H1 (cell line): ENCODE results near the gene LRRC45. TPM values are rescaled to one million over a fixed set of nuclear protein-coding genes. Genes with fewer than 3 reads are reported as not detected.
A peak's percentile ranks its signal among the peaks of the same experiment; 100 is the strongest.

Source experiments
- CTCF ChIA-PET: fragments of 300-600 bp; sonication (Branson Sonifier 250); formaldehyde crosslinking; loops from one replicate; lab custom pipeline; 2021; ENCODE audit not compliant: partially characterized antibody; lab: Charles Lee
- POLR2A ChIA-PET: fragments of 300-600 bp; sonication (Branson Sonifier 250); formaldehyde crosslinking; loops from one replicate; lab custom pipeline; 2021; ENCODE audit warnings: inconsistent platforms; ENCODE audit not compliant: partially characterized antibody; lab: Charles Lee
- DNase-seq, 2 experiments: peaks; one replicate each; pipeline versions ENCODE4 v3.0.0 to v3.0.0-alpha.2; 2010 to 2022; ENCODE audit warnings: low spot score in 2 of 2, low read depth in 1 of 2, mixed read lengths in 1 of 2
- FAIRE-seq: peaks from 2 replicates; lab custom pipeline; 2011; peaks lifted over from hg19 to GRCh38; lab: Jason Lieb, UNC
- H2AFZ ChIP-seq: 2 replicates; pipeline ENCODE4 v1.8.1; 2012; ENCODE audit warnings: low read length, inconsistent platforms
- H2AK5ac ChIP-seq: 2 replicates; pipeline ENCODE4 v1.6.1; 2013; ENCODE audit warnings: low read depth, low read length
- H2BK120ac ChIP-seq: replicated peaks from 2 replicates; pipeline ENCODE3; 2013; ENCODE audit warnings: low read depth, low read length, inconsistent platforms
- H2BK12ac ChIP-seq: 2 replicates; pipeline ENCODE4 v1.6.1; 2013; ENCODE audit warnings: low read depth, low read length
- H2BK15ac ChIP-seq: 2 replicates; pipeline ENCODE4 v1.6.1; 2013; ENCODE audit warnings: low read length
- H2BK20ac ChIP-seq: 2 replicates; pipeline ENCODE4 v1.6.1; 2013; ENCODE audit warnings: low read length
- H2BK5ac ChIP-seq: 2 replicates; pipeline ENCODE4 v1.6.1; 2013; ENCODE audit warnings: low read depth, low read length
- H3K14ac ChIP-seq: 2 replicates; pipeline ENCODE4 v1.6.1; 2013; ENCODE audit warnings: inconsistent platforms; ENCODE audit not compliant: insufficient read length
- H3K18ac ChIP-seq: 2 replicates; pipeline ENCODE4 v1.6.1; 2013; ENCODE audit warnings: low read length; ENCODE audit errors: extremely low read depth
- H3K23ac ChIP-seq: 2 replicates; pipeline ENCODE4 v1.6.1; 2013; ENCODE audit warnings: inconsistent platforms; ENCODE audit not compliant: insufficient read length
- H3K23me2 ChIP-seq: 2 replicates; pipeline ENCODE4 v1.6.1; 2013; ENCODE audit warnings: low read depth, low read length
- H3K27ac ChIP-seq: 2 replicates; pipeline ENCODE4 v1.6.1; 2011; ENCODE audit warnings: low read depth, low read length, inconsistent platforms
- H3K27me3 ChIP-seq, 4 experiments: replicated peaks in 1 of 4; 1 replicate in 1 of 4; 2 replicates in 3 of 4; pipeline versions ENCODE4 v1.6.1 to v1.8.1; 2011 to 2013; ENCODE audit warnings: low read length in 3 of 4, mild to moderate bottlenecking in 3 of 4, inconsistent platforms in 2 of 4, mixed read lengths in 2 of 4, moderate library complexity in 1 of 4; ENCODE audit not compliant: control insufficient read depth in 3 of 4, insufficient read depth in 3 of 4; ENCODE audit errors: extremely low read depth in 1 of 4
- H3K36me3 ChIP-seq, 4 experiments: 2 replicates each; pipeline versions ENCODE4 v1.6.1 to v1.8.1; 2011 to 2013; ENCODE audit warnings: mild to moderate bottlenecking in 4 of 4, low read length in 3 of 4, moderate library complexity in 2 of 4, control low read depth in 1 of 4, inconsistent platforms in 1 of 4; ENCODE audit not compliant: insufficient read depth in 4 of 4, control insufficient read depth in 2 of 4
- H3K4ac ChIP-seq: replicated peaks from 2 replicates; pipeline ENCODE3; 2013; ENCODE audit warnings: low read length, low read depth, mixed read lengths, inconsistent platforms; ENCODE audit not compliant: insufficient read length
- H3K4me1 ChIP-seq, 4 experiments: replicated peaks in 1 of 4; 1 replicate in 1 of 4; 2 replicates in 3 of 4; pipeline versions ENCODE4 v1.6.1 to v1.8.1; 2011 to 2013; ENCODE audit warnings: low read length in 3 of 4, inconsistent platforms in 2 of 4, mixed read lengths in 1 of 4; ENCODE audit not compliant: insufficient read depth in 4 of 4, control insufficient read depth in 3 of 4
- H3K4me2 ChIP-seq, 2 experiments: 2 replicates each; pipeline versions ENCODE4 v1.6.1 to v1.8.1; 2011 to 2013; ENCODE audit warnings: low read depth in 2 of 2, low read length in 2 of 2, control low read depth in 1 of 2, inconsistent platforms in 1 of 2, mild to moderate bottlenecking in 1 of 2; ENCODE audit not compliant: insufficient read depth in 1 of 2
- H3K4me3 ChIP-seq, 4 experiments: fragments of 200-600, 300-600 bp in 1 of 4; sonication (generic), shearing (Covaris generic), sonication (Bioruptor Twin) in 1 of 4; 2 replicates each; pipeline versions ENCODE4 v1.5.1 to v1.8.1; 2011 to 2016; ENCODE audit warnings: low read length in 4 of 4, low read depth in 3 of 4, control low read depth in 2 of 4, inconsistent platforms in 2 of 4, mild to moderate bottlenecking in 2 of 4, mixed read lengths in 1 of 4, moderate library complexity in 1 of 4; ENCODE audit not compliant: insufficient read depth in 2 of 4; ENCODE audit errors: extremely low read depth in 1 of 4
- H3K56ac ChIP-seq: replicated peaks from 2 replicates; pipeline ENCODE3; 2013; ENCODE audit warnings: low read depth, mild to moderate bottlenecking, mixed read lengths, low read length, inconsistent platforms; ENCODE audit not compliant: insufficient read length
- H3K79me1 ChIP-seq: 2 replicates; pipeline ENCODE4 v1.6.1; 2013; ENCODE audit warnings: low read depth, low read length, control low read depth
- H3K79me2 ChIP-seq, 2 experiments: 2 replicates each; pipeline versions ENCODE4 v1.6.1 to v1.8.1; 2012 to 2013; ENCODE audit warnings: low read length in 2 of 2, mild to moderate bottlenecking in 2 of 2, inconsistent platforms in 1 of 2; ENCODE audit not compliant: insufficient read depth in 2 of 2, control insufficient read depth in 1 of 2
- H3K9ac ChIP-seq, 4 experiments: replicated peaks in 1 of 4; 1 replicate in 1 of 4; 2 replicates in 3 of 4; pipeline versions ENCODE4 v1.6.1 to v1.8.1; 2011 to 2013; ENCODE audit warnings: low read depth in 3 of 4, low read length in 3 of 4, control low read depth in 2 of 4, mild to moderate bottlenecking in 2 of 4, moderate library complexity in 2 of 4, inconsistent platforms in 1 of 4; ENCODE audit errors: extremely low read depth in 1 of 4
- H3K9me3 ChIP-seq, 2 experiments: 2 replicates each; pipeline versions ENCODE4 v1.6.1 to v1.8.1; 2012 to 2013; ENCODE audit warnings: mild to moderate bottlenecking in 2 of 2, moderate library complexity in 2 of 2, control low read depth in 1 of 2, inconsistent platforms in 1 of 2, low read depth in 1 of 2, low read length in 1 of 2, mixed read lengths in 1 of 2; ENCODE audit not compliant: insufficient read depth in 2 of 2
- H4K20me1 ChIP-seq, 2 experiments: replicated peaks in 1 of 2; 2 replicates each; pipeline versions ENCODE3 to v1.8.1; 2011 to 2013; ENCODE audit warnings: inconsistent platforms in 2 of 2, low read length in 2 of 2, mild to moderate bottlenecking in 1 of 2; ENCODE audit not compliant: insufficient read depth in 2 of 2, control insufficient read depth in 1 of 2
- H4K5ac ChIP-seq: 2 replicates; pipeline ENCODE4 v1.6.1; 2013; ENCODE audit warnings: low read length, low read depth, mixed read lengths, inconsistent platforms; ENCODE audit not compliant: insufficient read length
- H4K8ac ChIP-seq: 2 replicates; pipeline ENCODE4 v1.8.0; 2013; ENCODE audit warnings: mild to moderate bottlenecking, moderate library complexity, low read length, inconsistent platforms; ENCODE audit not compliant: insufficient read depth; ENCODE audit errors: extremely low read depth
- H4K91ac ChIP-seq: replicated peaks from 2 replicates; pipeline ENCODE3; 2013; ENCODE audit warnings: low read length, mixed read lengths, inconsistent platforms; ENCODE audit not compliant: insufficient read length
- MAX ChIP-seq: IDR thresholded peaks from 2 replicates; pipeline ENCODE4 v1.6.1; 2012; ENCODE audit warnings: inconsistent platforms
- RBBP5 ChIP-seq: IDR thresholded peaks from 2 replicates; pipeline ENCODE4 v1.7.1; 2012; ENCODE audit warnings: low read depth, mild to moderate bottlenecking, inconsistent platforms, low read length, moderate library complexity, borderline replicate concordance
- SIRT6 ChIP-seq: IDR thresholded peaks from one replicate; pipeline ENCODE4 v1.7.1; 2012; ENCODE audit warnings: low read length, inconsistent platforms
- TAF7 ChIP-seq: optimal IDR thresholded peaks from 2 replicates; pipeline ENCODE3; 2011; ENCODE audit warnings: low read depth, mild to moderate bottlenecking, inconsistent platforms, low read length, moderate library complexity, borderline replicate concordance
- WGBS, 2 experiments: shearing (Covaris generic) in 1 of 2; methylation state at CpG; one replicate each; pipeline versions ENCODE4 v1.1.6 to v1.1.7; 2013 to 2015; ENCODE audit warnings: low lambda C conversion rate in 2 of 2, mixed read lengths in 2 of 2, inconsistent platforms in 1 of 2, low coverage in 1 of 2, missing lambda C conversion rate in 1 of 2; ENCODE audit not compliant: insufficient replicate concordance in 2 of 2, insufficient coverage in 1 of 2, insufficient read length in 1 of 2; ENCODE audit errors: extremely low coverage in 1 of 2, missing lambda C conversion rate in 1 of 2; 5-methylcytosine and 5-hydroxymethylcytosine counted together
- polyA plus RNA-seq, 7 experiments: library from polyadenylated mRNA; depleted of rRNA in 3 of 7; stranded (reverse) in 5 of 7; unstranded in 2 of 7; fragments of >200 nt in 5 of 7; fragments of 200-250 nt in 2 of 7; gene quantifications; 1 replicate in 5 of 7; 2 replicates in 1 of 7; 4 replicates in 1 of 7; pipeline versions ENCODE4 v1.2.1 to v1.2.3, GENCODE V29; 2011 to 2013; ENCODE audit warnings: missing spikeins in 2 of 7, mixed read lengths in 2 of 7
- total RNA-seq: library from RNA; stranded (reverse); fragmentation: NEBNext Ultra II Directional; extraction: Animal tissue kit (Norgen Biotek cat#: 25700); gene quantifications from 2 replicates; pipeline ENCODE4 v1.2.1, GENCODE V29; 2021

The LRRC45 gene
- total and polyA plus RNA-seq, 2 of the 8 experiments (the other 6 are each of a cell fraction or from before 2014, with no cell fraction given): 11.5 to 29.0 TPM

GRCh38 chr17:81992306-81993102 lies 30.6 kb upstream of the LRRC45 start:
- H3K27ac ChIP-seq: peak overlapping the region; percentile 38; the same call in 1 of the 2 replicates
- no peak overlapping the region for H2BK15ac ChIP-seq
- ChIA-PET CTCF (interaction anchor here (1.0 to 2.3 kb wide), 4 partner anchors 9 to 309 kb away, joined by 3 to 6 read pairs (median 4); no protein-coding TSS in a partner anchor), POLR2A (interaction anchor here (0.6 to 5.1 kb wide), 9 partner anchors 10 to 67 kb away, joined by 3 to 40 read pairs (median 4); partner anchors contain the start of gene ASPSCR1)
- no peak overlapping the region for H3K4ac ChIP-seq
- peaks cover 0 to 31% (median 27%) of the 10 kb centered on the region in 4 experiments; a peak in 6 of 7 replicates for H3K4me1 ChIP-seq
- H3K56ac ChIP-seq: no peak overlapping the region
- peak overlapping the region; percentile 75; the same call in 1 of the 2 replicates for H2AK5ac ChIP-seq
- H4K20me1 ChIP-seq: peaks cover 3 to 14% of the 10 kb centered on the region in 2 experiments
- no peak overlapping the region for H3K14ac ChIP-seq
- H2BK20ac ChIP-seq: no peak overlapping the region
- peak overlapping the region; percentile 32 for H3K18ac ChIP-seq
- no peak overlapping the region for H2AFZ ChIP-seq
- TF ChIP-seq TAF7 (no peak), MAX (peak; percentile 66; the same call in 1 of the 2 replicates), SIRT6 (no peak), RBBP5 (peak; percentile 4; the same call in 1 of the 2 replicates)
- peaks cover 9% of the 10 kb centered on the region for H3K79me1 ChIP-seq
- peak overlapping the region; percentile 72 for H4K91ac ChIP-seq
- H3K4me3 ChIP-seq: peak overlapping the region in 1 of 4 experiments; percentile 9; a peak in 2 of 8 replicates
- peaks cover 0 to 3% of the 10 kb centered on the region in 2 experiments; a peak in 1 of 4 replicates for H3K79me2 ChIP-seq
- H2BK5ac ChIP-seq: peak overlapping the region; percentile 52; the same call in 1 of the 2 replicates
- H3K36me3 ChIP-seq: no peaks in the 10 kb centered on the region
- peak overlapping the region; percentile 12 to 14; a peak in 3 of 4 replicates for H3K4me2 ChIP-seq
- no peak overlapping the region; a peak in 2 of 7 replicates for H3K9ac ChIP-seq
- H4K8ac ChIP-seq: 0 out of 2 replicates have a peak overlapping the region, but pooled peaks have one; percentile 23
- peak overlapping the region; percentile 34 for H2BK120ac ChIP-seq
- 0 out of 2 replicates have a peak overlapping the region, but pooled peaks have one; percentile 17 for H2BK12ac ChIP-seq
- DNase-seq (no peak), FAIRE-seq (no peak)
- H3K23me2 ChIP-seq: no peaks in the 10 kb centered on the region
- WGBS, 2 experiments: 80% methylated on average over 26 of the region's 31 CpGs; no CpG with 5 or more reads in 1 of the 2 experiments
- H4K5ac ChIP-seq: peak overlapping the region; percentile 25
- no peaks in the 10 kb centered on the region for H3K9me3 ChIP-seq
- H3K23ac ChIP-seq: no peak overlapping the region
- no peaks in the 10 kb centered on the region for H3K27me3 ChIP-seq
